Colonic mucosa (tissue), 4 donors: ENCODE measurements around the gene CEBPG. TPM values are rescaled to one million over a fixed set of nuclear protein-coding genes. Genes with fewer than 3 reads are reported as not detected.

ENCODE experiments used
- DNase-seq: peaks from one replicate; pipeline ENCODE4 v3.0.0-alpha.2; 2020
- H3K27ac ChIP-seq: fragments of 200-600 bp; one replicate; pipeline ENCODE4 v1.8.0; 2021
- H3K27me3 ChIP-seq: fragments of 200-600 bp; one replicate; pipeline ENCODE4 v1.8.0; 2021
- H3K36me3 ChIP-seq: fragments of 200-600 bp; one replicate; pipeline ENCODE4 v1.8.0; 2021
- H3K4me1 ChIP-seq: fragments of 200-600 bp; one replicate; pipeline ENCODE4 v1.8.0; 2021; ENCODE audit warnings: mild to moderate bottlenecking
- H3K4me3 ChIP-seq: fragments of 200-600 bp; one replicate; pipeline ENCODE4 v1.8.0; 2021
- H3K9ac ChIP-seq, 2 donors: one replicate each; pipeline ENCODE4 v1.7.0; 2013; ENCODE audit warnings: control low read depth in 2 of 2, low read depth in 2 of 2, low read length in 2 of 2
- H3K9me3 ChIP-seq: fragments of 200-600 bp; one replicate; pipeline ENCODE4 v1.8.0; 2021
- CTCF ChIP-seq: fragments of 200-600 bp; IDR thresholded peaks from one replicate; pipeline ENCODE4 v1.8.0; 2022; ENCODE audit warnings: antibody characterized with exemption, mild to moderate bottlenecking
- intact Hi-C: fragments of 100-400 bp; cut with DNase I; formaldehyde crosslinking; loops from one replicate; pipeline ENCODE4 v1.14.1; 2022
- total RNA-seq, 2 donors: library from RNA; stranded (reverse); fragmentation: NEBNext Ultra II Directional in 1 of 2; extraction: Animal tissue kit (Norgen Biotek cat#: 25700) in 1 of 2; gene quantifications; one replicate each; pipeline ENCODE4 v1.2.1, GENCODE V29; 2021
- donor health status: healthy.
- donor health status: DM: no; HTN: no; CAD: no.
- donor health status: DM: no; HTN: no; CAD: no.

Gene CEBPG
- total RNA-seq, 2 donors from 2014 or later: 62.1 to 72.3 TPM

DNA sequence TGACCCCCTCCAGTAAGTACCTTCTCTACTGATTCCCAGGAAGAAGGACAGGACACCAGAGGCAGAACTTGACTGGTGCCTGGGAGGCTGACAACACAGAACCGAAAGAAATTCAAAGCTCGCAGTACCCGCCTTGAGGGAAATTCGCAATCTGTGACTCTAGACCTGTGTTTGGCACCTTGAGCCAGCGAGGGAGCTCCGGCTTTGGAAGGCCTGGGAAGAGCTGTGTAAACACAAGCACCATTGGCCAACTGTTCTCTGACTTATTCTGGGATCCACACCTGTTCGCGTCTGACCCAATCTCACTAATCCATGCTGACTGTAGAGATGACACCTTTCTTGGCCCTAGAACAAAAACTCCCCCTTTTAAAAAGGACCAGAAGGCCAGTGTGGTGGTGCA is 50.7 kb downstream of the CEBPG start:
- H3K27ac ChIP-seq: no peak overlapping the region
- intact Hi-C loops: no loop called here
- TF ChIP-seq CTCF: no peak
- H3K9me3 ChIP-seq: no peaks in the 10 kb centered on the region
- H3K36me3 ChIP-seq: no peaks in the 10 kb centered on the region
- H3K27me3 ChIP-seq: no peaks in the 10 kb centered on the region
- H3K4me1 ChIP-seq: no peaks in the 10 kb centered on the region
- no peak overlapping the region for H3K9ac ChIP-seq
- no peak for DNase-seq
- H3K4me3 ChIP-seq: no peak overlapping the region

- Histone ChIP-seq H3K27ac (no peak overlapping the region), H3K4me1 (no peaks in the 10 kb centered on the region), H3K9me3 (no peaks in the 10 kb centered on the region), H3K4me3 (no peak overlapping the region), H3K27me3 (no peaks in the 10 kb centered on the region), H3K9ac (no peak overlapping the region), H3K36me3 (no peaks in the 10 kb centered on the region)
- intact Hi-C loops: no loop called here
- TF ChIP-seq CTCF: no peak
- no peak for DNase-seq
Observed at GRCh38 chr19:33426621-33427361, 53.3 kb downstream of the CEBPG start.

DNA sequence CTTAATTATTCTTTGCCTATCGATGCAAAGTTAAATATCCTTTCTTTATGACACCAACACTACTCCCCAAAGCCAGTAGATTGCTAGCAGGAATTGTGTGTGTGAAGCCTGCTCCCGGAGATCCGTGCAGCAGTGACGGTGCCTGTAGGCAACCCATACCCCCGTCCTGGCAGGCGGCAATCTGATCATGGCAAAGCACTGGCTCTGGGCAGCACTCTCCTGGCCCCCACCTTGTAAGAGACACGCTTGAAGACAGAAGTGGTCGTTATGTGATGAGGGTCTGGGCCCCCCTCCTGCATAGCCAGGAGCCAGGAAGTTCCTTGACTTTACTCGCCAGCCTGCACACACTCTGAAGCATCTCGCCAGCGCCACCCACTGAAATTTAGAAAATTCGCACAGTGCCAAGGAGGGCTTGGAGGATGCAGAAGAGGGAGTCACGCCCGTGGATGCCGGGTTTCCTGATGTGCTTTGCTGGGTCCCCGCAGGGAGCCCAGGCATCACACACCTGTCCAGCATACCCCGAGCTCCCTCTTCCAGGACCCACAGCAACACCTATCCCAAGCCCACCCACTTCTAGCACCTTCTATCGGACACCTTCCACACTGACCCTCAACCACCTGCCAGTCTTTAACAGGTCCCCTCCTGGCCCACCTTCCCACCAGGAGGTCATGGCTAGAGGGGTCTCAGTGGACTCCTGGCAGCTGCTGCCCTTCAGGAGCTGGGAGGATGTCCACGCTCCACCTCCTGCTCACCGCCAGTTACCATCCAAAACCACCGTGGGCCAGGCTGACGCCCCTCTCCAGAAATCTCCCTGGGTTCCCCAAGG is 54.5 kb downstream of the CEBPG start:
- Histone ChIP-seq H3K36me3 (no peaks in the 10 kb centered on the region), H3K27me3 (no peaks in the 10 kb centered on the region), H3K9ac (no peak overlapping the region), H3K27ac (no peak overlapping the region), H3K4me3 (no peak overlapping the region), H3K9me3 (no peaks in the 10 kb centered on the region), H3K4me1 (no peaks in the 10 kb centered on the region)
- no peak for TF ChIP-seq CTCF
- intact Hi-C loops: no loop called here
- DNase-seq: no peak

DNA sequence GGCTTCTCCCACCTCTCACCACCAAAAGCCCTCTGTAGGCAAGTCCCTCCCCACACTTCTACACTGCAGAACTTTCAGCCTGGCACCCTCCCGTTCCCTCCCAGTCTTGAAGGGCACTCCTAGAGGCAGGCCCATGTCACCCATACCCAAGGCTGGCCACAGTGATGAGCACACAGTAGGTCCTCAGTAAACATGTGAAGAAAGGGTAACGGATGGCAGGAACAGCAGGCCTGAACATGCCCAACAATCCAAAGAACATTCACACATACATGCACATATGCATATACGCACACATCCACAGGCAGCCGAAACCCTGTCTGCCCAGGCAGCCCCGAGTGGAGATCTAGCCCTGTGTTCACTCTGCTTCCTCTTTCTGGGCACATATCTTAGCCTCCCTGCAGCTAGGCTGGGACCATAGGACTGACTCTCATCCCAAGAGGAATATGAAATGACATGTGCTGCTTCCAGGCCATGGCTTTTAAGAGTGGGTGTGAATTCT is 55.2 kb downstream of the CEBPG start:
- Histone ChIP-seq H3K4me3 (no peak overlapping the region), H3K9me3 (no peaks in the 10 kb centered on the region), H3K9ac (no peak overlapping the region), H3K36me3 (no peaks in the 10 kb centered on the region), H3K27ac (no peak overlapping the region), H3K4me1 (no peaks in the 10 kb centered on the region), H3K27me3 (no peaks in the 10 kb centered on the region)
- intact Hi-C loops: no loop called here
- DNase-seq: no peak
- TF ChIP-seq CTCF: no peak

DNA sequence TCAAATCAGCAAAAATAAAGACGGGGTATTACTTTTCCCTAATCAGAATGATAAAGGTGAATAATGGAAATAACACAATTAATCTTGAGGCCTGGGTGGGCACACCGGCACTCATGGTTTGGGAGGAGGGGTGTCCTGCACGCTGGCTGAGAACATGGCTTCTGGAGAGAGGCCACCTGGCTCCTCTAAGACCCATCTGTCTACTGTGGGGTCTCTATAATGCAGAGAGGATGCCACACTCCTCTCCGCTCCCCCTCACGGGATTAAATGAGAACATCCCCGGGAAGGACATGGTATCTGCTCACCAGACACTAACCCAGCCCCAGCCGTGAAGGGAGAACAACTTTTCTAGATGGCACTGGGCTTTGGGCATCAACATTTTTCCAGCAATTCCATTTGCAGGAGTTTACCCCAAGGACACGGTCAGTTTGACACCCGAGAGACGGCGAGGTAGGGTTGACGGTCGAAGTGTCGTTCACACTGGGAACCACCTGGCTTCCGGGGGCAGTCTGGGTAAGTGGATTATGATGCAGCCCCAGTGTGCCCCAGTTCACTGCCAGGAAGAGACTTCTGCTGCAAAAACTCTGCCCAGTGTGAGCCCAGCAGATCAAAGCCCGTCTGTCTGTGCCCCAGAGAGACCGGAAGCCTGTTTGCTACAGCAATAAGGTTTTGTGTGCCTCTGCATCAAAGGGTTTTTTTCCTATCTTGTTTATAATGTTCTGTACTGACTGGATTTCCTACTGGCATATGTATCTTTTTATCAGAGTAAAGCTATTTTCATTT is 56.6 kb downstream of the CEBPG start:
- Histone ChIP-seq H3K36me3 (no peaks in the 10 kb centered on the region), H3K4me1 (no peaks in the 10 kb centered on the region), H3K9ac (no peak overlapping the region), H3K27me3 (no peaks in the 10 kb centered on the region), H3K4me3 (no peak overlapping the region), H3K27ac (no peak overlapping the region), H3K9me3 (no peaks in the 10 kb centered on the region)
- no peak for TF ChIP-seq CTCF
- intact Hi-C loops: loop anchor here (2.0 kb wide), 1 partner anchor 341 kb away; no protein-coding TSS in a partner anchor
- no peak for DNase-seq
